Dermis microvascular lymphatic vessel endothelial cell (primary cell): ENCODE data around the gene BMP6. TPM values are rescaled to one million over a fixed set of nuclear protein-coding genes. Genes with fewer than 3 reads are reported as not detected.

Experiments used
- DNase-seq, 2 donors: peaks; one replicate each; pipeline versions ENCODE4 v3.0.0 to v3.0.0-alpha.2; 2010; ENCODE audit warnings: low read depth in 2 of 2
- total RNA-seq: library from RNA; depleted of rRNA; stranded (reverse); fragments of >200 nt; gene quantifications from 2 replicates; pipeline ENCODE4 v1.2.1, GENCODE V29; 2014

Gene BMP6
- total RNA-seq, 1 donor from 2014 or later = 72.8 TPM

GRCh38 chr6:7747016-7747415 is 21.1 kb downstream of the BMP6 start:
- DNase-seq = no peak

DNA sequence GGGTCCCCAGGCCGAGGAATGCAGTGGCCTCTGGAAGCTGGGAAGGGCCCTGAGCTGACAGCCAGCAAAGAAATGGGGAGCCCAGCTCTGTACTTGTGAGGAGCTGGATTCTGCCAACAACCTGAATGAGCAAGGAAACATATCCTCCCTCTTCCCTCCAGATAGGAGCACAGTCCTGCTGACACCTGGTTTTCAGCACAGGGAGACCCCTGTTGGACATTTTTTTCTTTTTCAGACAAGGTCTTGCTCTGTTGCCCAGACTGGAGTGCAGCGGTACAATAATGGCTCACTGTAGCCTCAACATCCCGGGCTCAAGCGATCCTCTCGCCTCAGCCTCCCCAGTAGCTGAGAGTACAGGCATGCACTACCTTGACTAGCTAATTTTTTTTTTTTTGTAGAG is 21.5 kb downstream of the BMP6 start:
- no peak for DNase-seq

DNA sequence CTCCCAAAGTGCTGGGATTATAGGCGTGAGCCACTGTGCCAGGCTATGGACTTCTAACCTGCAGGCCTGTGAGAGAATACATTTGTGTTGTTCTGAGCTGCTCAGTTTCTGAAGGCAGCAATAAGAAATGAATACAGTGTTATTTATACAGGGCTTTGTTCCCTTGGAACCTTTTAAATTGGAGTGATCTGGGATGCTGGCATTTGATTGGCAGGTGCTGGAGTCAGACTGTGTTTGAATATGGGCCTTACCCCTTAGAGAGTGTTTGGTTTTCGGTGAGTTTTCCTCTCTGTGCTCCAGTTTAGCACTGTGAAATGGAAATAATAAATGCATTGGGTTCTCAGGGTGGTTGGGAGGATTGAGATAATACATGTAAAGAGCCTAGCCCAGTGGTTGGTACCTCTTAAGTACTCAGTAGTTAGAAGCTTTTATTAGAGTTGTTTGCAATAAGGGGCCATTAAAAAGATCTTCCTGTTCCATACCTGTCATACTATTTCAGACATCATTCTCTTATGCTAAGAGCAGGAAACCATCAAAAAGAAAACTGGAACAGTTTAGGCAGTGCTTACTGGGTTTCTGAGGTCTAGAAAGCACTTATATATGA is 22.1 kb downstream of the BMP6 start:
- DNase-seq = no peak

DNA sequence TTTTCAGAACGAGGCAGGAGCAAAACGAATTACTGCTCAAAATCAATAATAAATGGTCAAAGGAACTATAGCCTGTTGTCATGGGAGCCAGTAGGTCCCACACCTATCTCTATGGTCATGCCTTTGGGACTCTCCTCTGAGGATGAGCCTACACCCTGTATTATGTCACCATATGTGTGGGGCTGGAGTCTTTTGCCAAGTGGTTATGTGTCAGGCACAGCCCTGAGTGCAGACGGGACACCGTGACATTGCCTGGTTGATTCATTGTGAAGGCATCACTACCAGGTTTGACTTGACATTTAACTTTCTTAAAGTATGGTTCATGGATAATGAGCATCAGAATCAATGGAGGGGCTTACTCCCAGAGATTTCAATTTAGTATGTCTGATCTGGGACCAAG is 23.6 kb downstream of the BMP6 start:
- DNase-seq = no peak

GRCh38 chr6:7750197-7750596 is 24.3 kb downstream of the BMP6 start:
- DNase-seq = no peak

- no peak for DNase-seq
Observed at GRCh38 chr6:7758456-7758855, 32.6 kb downstream of the BMP6 start.

DNA sequence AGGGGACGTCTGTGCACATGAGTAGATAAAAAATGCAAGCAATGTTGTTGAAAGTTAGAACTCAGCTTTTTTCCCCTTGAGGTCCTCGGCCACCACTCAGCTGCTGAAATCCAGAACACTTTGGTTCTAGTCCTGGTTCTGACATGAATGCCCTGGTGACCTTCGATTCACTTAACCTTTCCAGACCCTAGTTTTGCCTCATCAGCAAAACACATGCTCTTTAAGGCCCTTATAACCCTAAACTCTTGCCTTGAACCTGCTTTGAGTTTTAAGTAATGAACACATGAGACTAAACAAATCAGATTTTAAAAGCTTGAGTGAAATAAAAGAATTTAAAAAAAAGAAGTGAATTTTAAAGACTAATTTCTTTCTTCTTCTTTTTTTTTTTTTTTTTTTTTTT is 33.4 kb downstream of the BMP6 start:
- no peak for DNase-seq

DNA sequence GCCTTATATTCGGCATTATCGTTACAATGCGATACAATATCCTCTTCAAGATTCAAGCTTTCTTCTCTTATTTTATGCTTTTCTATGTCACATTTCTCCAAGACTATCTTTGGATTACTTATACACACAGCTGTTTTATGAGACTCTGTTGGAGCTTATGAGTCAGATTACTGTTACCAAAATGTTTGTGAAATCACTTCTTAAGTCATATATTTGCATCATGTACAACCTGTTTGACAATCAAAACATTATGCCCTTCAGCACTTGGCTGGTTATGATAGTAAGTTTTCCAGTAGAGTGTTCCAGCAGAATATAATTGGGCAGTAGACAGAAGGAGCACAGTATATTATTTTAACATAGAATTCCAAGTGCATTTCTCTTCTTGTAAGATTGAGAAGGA is 35.2 kb downstream of the BMP6 start:
- DNase-seq = no peak

DNA sequence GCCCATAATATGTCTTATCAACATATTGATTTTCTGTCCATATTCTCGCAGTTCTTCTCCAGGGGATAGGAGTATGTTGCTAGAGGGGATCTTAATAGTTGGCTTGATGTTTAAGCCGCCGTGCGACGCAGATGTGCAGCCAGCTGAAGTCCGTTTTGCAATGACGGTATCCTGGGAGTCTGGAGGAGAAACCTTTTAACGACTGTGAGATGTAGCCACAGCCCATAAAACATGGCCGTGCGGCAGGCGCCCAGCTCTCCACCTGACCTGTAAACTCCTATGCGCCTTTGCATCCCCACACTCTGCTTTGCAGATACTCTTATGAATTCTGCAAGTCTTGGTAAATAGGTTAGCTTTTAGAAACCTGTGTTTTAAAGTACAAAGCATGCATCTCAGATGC is 36.9 kb downstream of the BMP6 start:
- DNase-seq = no peak

DNA sequence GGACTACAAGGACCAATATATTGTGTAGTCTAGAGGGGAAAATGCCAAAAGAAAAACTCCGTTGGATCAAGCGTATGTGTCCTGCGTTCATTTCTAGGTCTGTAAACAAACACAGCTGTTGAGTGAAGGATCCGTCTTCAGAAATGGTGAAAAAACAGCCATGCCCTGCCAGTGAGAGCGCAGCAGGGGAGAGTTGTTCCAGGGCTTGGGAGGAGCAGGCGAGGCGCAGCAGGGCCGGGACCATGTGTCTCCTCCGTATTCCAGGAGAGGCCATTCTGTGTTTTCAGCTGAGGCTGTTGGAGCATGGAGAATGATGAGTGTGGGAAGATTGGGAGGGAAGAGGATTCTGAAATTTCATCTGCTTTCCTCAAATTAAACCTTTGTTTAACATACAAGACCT is 38.0 kb downstream of the BMP6 start:
- no peak for DNase-seq

GRCh38 chr6:7765575-7766325 is 39.9 kb downstream of the BMP6 start:
- DNase-seq = no peak

DNA sequence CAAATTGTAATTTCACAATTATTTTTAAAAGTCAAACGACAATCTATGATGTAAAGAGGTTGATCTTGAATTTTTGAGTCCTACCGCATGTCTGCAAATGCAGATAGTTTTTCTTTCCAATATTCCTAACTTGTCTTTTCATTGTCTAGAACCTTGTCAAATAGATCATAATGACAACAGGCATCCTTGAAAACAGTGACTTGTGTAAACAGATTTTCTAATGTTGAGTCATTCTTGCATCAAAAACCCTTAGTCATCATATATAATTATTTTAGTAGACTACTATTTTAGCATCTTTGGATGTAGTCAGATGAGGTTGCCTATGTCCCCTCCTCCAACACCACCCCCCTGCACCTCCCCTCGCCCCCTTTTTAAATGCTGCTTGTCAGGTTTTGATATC is 43.8 kb downstream of the BMP6 start:
- DNase-seq = peak in 1 of 2 donors; percentile 35

- DNase-seq = no peak
Observed at GRCh38 chr6:7770111-7770510, 44.2 kb downstream of the BMP6 start.

DNA sequence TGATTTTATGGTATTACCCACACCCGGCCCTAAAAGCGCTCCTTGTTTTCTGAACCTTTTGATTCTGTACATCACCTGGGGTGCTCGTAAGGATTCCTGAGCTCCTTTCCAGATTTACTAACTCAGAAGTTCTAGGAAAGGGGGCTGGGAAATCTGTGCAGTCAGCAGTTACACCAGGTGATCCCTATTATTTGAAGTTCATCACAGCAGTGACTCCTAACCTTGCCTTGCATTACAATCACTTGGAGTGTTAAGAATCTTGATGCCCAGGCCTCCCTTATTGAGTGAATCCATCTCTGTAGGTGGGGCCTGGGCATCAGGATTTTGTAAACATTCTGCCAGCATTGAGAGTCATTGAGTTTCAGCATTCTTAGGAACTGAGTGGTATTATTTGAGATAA is 44.7 kb downstream of the BMP6 start:
- no peak for DNase-seq

GRCh38 chr6:7773322-7773721 is 47.4 kb downstream of the BMP6 start:
- DNase-seq = peak; percentile 4 to 25

DNA sequence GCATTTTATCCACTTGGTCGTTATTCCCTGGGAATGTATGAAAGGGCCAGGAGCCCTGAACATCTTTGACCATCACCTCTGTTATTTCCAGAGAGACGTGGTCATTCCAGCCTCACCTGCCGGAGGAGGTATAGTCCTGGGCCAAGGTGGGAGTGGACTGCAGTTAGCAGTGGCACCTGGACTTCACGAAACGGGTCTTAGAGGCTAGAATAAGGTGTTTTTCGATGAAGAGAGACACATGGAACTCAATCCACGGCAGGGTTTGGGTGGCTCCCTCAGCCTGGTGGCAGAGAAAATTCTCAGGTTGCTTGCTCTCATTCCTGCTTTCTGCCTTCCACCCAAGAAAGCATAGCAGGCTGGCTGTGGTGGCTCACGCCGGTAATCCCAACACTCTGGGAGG is 48.0 kb downstream of the BMP6 start:
- DNase-seq = no peak

DNA sequence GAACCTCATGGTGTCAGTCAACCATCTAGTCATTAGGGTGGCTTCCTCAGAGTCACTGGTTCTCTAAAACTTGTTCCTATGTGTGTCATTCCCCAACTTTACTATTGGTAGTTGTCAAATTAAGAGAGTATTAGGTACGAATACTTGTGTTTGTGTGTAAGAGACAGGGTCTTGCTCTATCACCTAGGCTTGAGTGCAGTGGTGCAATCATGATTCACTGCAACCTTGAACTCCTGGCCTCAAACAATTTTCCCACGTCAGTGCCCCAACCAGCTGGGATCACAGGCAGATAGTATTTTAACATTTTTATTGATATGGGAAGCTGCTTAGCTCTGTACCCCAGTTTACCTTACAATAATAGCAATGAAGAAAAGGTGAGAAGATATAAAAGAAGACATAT is 50.6 kb downstream of the BMP6 start:
- no peak for DNase-seq

- peak in 1 of 2 donors; percentile 15 for DNase-seq
Observed at GRCh38 chr6:7777074-7777473, 51.2 kb downstream of the BMP6 start.

DNA sequence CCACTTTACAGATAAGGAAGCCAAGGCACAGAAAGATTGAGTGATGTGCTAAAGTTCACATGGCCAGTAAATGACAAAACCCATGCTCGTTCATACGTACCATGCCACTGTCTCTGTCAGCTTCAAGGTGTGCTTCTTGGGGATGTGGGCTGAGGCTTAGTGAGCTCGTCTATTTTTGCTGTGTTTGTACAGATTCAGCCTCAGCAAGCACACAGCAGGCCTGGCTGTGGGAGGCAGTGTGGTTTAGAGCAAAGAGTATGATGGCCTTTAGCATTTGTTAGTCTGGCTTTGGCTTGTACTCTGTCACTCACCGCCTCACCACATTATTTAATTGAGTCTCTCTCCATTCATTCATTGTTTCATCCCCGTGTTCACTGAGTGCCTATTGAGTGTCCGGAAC is 55.3 kb downstream of the BMP6 start:
- no peak for DNase-seq

- DNase-seq = no peak
Observed at GRCh38 chr6:7784248-7784647, 58.3 kb downstream of the BMP6 start.

GRCh38 chr6:7784706-7785105 is 58.8 kb downstream of the BMP6 start:
- DNase-seq = no peak

GRCh38 chr6:7785243-7786035 is 59.5 kb downstream of the BMP6 start:
- DNase-seq = no peak

- no peak for DNase-seq
Observed at GRCh38 chr6:7786214-7786661, 60.3 kb downstream of the BMP6 start.
